Spleen (tissue), 7 donors: ENCODE data around the gene FAM184A.

Experiments
- CTCF ChIP-seq, 11 experiments: fragments of 200-600 bp in 7 of 11; fragments of 450-650 bp in 4 of 11; sonication (generic) in 4 of 11; IDR thresholded peaks in 8 of 11; conservative IDR thresholded peaks in 3 of 11; 1 replicate in 7 of 11; 2 replicates in 4 of 11; pipeline versions ENCODE4 v1.4.0 to v1.8.0; 2016 to 2021; ENCODE audit warnings: antibody characterized with exemption in 11 of 11, inconsistent platforms in 4 of 11, mild to moderate bottlenecking in 1 of 11
- POLR2A ChIP-seq, 3 donors: fragments of 450-650 bp; IDR thresholded peaks; one replicate each; pipeline ENCODE4 v1.5.1; 2017; ENCODE audit warnings: antibody characterized with exemption in 3 of 3, mild to moderate bottlenecking in 1 of 3
- POLR2AphosphoS5 ChIP-seq, 3 donors: sonication (generic); formaldehyde crosslinking; IDR thresholded peaks; one replicate each; pipeline ENCODE4 v1.5.1; 2017; ENCODE audit warnings: antibody characterized with exemption in 3 of 3
- donor health status: DM: no; HTN: no; CAD: no; lungs with moderate emphysema.
- donor health status: DM: no; HTN: no; CAD: no.
- donor health status: DM: no; HTN: no; CAD: no.

- TF ChIP-seq CTCF (IDR thresholded peaks at IDR 0.05 in 8 of 11, conservative IDR thresholded peaks at IDR 0.05 in 3 of 11) (no peak), POLR2A (IDR thresholded peaks at IDR 0.05) (no peak), POLR2AphosphoS5 (IDR thresholded peaks at IDR 0.05) (no peak)
Observed at GRCh38 chr6:118965843-118966370, 112.6 kb downstream of the FAM184A start.
